Measurements from ENCODE around the gene BLTP3B.

- TF ChIP-seq POLR2AphosphoS5 (IDR thresholded peaks at IDR 0.05; ENCODE audit: low read depth, low read length) (no peak), POLR2A (IDR thresholded peaks at IDR 0.05; ENCODE audit: low read depth, low read length) (no peak), TAF1 (IDR thresholded peaks at IDR 0.05; ENCODE audit: borderline replicate concordance, low read depth, low read length) (no peak)
These were observed 22.7 kb upstream of the BLTP3B start for GRCh38 chr12:100165356-100165755.

Data from GM12892 (cell line).